Right cardiac atrium (tissue), 5 donors: ENCODE data around the gene PKDREJ. TPM values are rescaled to one million over a fixed set of nuclear protein-coding genes. Genes with fewer than 3 reads are reported as not detected.

Experiments used
- ATAC-seq, 2 donors: fragments of 200-7000 bp; cut with Tn5 transposase; one replicate each; pipeline versions ENCODE4 v1.8.0 to v1.9.1; 2020; ENCODE audit warnings: moderate library complexity in 2 of 2, mild to moderate bottlenecking in 1 of 2
- DNase-seq, 3 donors: peaks; one replicate each; pipeline ENCODE4 v3.0.0-alpha.2; 2020
- H3K27ac ChIP-seq: one replicate; pipeline ENCODE4 v1.5.1; 2013; ENCODE audit warnings: mild to moderate bottlenecking, low read length, control low read depth, moderate library complexity
- H3K27me3 ChIP-seq: one replicate; pipeline ENCODE4 v1.6.1; 2013; ENCODE audit not compliant: control insufficient read depth, insufficient read depth
- H3K4me1 ChIP-seq: one replicate; pipeline ENCODE4 v1.6.1; 2013; ENCODE audit warnings: low read length; ENCODE audit not compliant: control insufficient read depth, insufficient read depth
- H3K4me3 ChIP-seq: one replicate; pipeline ENCODE4 v1.5.1; 2013; ENCODE audit warnings: low read length, control low read depth
- H3K9me3 ChIP-seq: one replicate; pipeline ENCODE4 v1.6.1; 2013; ENCODE audit warnings: low read length; ENCODE audit not compliant: control insufficient read depth
- WGBS: extraction: QIAGEN DNeasy Blood & Tissue Kit; methylation state at CpG from one replicate; pipeline ENCODE4 v1.1.7; 2013; 5-methylcytosine and 5-hydroxymethylcytosine counted together
- intact Hi-C, 4 donors: fragments of 100-400 bp; cut with DNase I; formaldehyde crosslinking; loops; one replicate each; pipeline versions ENCODE4 v1.11.0 to v1.14.0; 2022 to 2023
- polyA plus RNA-seq: library from polyadenylated mRNA; stranded (reverse); fragments of 200-250 nt; gene quantifications from one replicate; pipeline ENCODE4 v1.2.3, GENCODE V29; 2013
- total RNA-seq, 4 donors: library from RNA; stranded (reverse); fragmentation: NEBNext Ultra II Directional; extraction: Animal tissue kit (Norgen Biotek cat#: 25700); gene quantifications; one replicate each; pipeline ENCODE4 v1.2.1, GENCODE V29; 2021
- donor health status: healthy with polysubstance abuse.
- donor health status: DM: no; HTN: yes; CAD: no.
- donor health status: DM: no; HTN: no; CAD: no.
- donor health status: DM: no; HTN: yes; CAD: no; lungs with severe emphysema.
- donor health status: DM: yes; HTN: yes; CAD: no.

The PKDREJ gene
- total and polyA plus RNA-seq, 5 donors: 0.06 to 0.25 (median 0.09) TPM

DNA sequence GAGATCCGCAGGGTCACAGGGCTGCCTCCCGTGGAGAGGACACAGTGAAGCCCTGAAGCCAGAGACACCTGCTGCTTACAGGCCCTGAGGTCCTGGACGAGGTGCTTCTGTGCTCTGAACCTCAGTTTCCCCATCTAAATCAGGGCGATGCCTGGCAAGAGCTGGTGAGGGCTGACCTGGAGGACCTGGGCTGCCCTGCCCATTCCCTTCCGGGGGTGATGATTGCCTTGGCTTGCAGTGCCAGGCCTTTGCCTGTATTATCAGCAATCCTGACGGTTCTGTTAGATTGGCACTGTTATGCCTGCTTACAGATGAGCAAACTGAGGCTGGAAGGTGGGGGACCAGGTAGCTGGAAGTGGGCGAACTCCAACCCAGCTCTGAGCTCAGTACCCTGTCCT is 25.7 kb upstream of the PKDREJ start:
- no peak overlapping the region for H3K4me3 ChIP-seq
- no peak for ATAC-seq
- intact Hi-C loops: no loop called here

DNA sequence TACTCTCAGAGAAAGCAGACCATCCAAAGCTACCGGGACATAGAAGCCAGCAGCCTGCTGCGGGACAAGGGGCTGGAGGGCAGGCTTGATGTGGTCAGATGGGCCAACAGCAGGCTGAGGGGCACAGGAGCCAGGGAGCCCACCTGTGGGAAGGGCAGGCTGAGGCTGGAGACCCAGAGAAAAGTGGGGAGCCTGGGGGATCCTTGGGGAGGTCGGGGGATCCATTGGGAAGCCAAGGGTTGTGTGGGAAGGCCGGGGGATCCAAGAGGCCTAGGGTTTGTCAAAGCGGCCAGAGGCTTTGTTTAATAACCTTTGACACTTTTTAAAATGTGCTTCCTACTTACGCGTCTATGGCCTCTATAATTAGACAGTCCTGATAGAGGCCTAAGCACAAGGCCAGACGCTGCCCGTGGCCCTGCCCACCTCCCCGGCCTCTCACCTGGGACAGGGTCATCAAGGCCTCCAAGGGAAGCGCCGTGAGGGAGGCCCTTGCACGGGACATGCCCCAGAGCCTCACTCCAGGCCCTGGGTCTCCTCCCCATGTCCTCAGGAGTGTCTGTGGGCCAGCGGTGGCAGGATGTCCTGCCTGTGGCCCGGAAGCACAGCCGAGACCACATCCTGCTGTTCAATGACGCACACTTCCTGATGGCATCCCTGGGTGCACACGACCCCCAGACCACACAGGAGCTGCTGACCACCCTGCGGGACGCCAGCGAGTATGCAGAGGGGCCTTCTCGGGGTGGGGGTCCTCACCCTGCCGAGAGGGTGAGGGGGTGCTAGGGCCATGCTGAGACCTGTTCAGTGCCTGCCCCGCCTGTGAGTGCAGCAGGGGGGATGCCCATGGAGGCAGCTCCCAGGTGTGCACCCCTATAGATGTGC is 25.0 kb upstream of the PKDREJ start:
- WGBS: 49% methylated on average over 24 of the region's 24 CpGs
- H3K4me3 ChIP-seq: no peak overlapping the region
- H3K27me3 ChIP-seq: no peaks in the 10 kb centered on the region
- H3K27ac ChIP-seq: peak overlapping the region; percentile 78
- peaks cover 3% of the 10 kb centered on the region for H3K4me1 ChIP-seq
- peak in 2 of 3 donors; percentile 74 to 79 for DNase-seq
- ATAC-seq: peak; percentile 9 to 45
- intact Hi-C loops: no loop called here
- no peaks in the 10 kb centered on the region for H3K9me3 ChIP-seq

More for the DNA sequence above, 25.7 kb upstream of the PKDREJ start:
- Histone ChIP-seq H3K9me3 (no peaks in the 10 kb centered on the region), H3K4me1 (peaks cover 3% of the 10 kb centered on the region), H3K27me3 (no peaks in the 10 kb centered on the region), H3K27ac (peak overlapping the region; percentile 78)
- DNase-seq: no peak
- WGBS: 81% methylated on average over 7 of the region's 7 CpGs

DNA sequence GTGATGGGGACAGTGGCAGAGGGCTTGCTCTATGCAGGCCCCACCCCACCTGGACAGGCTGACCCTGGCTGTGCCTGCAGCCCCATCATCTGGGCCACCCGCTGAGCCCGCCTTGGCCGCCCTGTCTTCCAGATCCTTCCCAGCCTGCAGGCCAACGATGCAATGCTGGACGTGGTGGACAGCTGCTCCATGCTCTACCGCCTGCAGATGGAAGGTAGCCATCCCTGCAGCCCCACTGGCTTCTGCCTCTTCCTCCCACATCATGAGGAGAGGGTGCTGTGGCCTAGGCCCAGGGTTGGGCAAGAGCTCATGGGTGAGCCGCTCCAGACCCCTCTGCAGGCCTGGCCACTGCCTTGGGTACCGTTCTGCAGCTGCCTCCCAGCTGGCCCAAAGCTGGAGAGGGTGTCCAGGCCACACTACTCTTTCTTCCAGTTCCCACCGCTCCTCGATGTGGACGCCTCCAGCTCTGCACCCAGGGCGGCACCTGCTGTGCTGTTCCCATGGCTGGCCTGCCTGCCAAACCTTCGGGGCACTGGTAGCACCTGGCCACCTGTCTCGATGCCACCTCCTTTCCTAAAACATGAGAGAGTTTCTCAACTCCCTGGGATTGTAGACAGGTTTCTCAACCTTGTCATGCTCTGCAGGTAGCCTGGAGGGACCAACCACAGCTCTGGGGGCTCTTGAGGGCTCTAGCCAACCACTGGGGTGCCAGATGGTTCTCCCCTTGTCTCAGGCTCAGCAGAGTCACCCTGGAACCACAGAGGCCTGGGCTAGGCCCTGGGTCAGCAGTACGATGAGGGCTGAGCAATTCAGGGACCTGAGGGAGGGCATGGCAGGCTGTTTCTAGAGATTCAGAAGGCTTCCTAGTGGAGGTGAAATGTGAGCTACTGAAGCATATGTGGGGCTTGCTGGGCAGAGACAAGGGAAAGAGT is 24.1 kb upstream of the PKDREJ start:
- Histone ChIP-seq H3K4me3 (no peak overlapping the region), H3K27ac (peak overlapping the region; percentile 78), H3K27me3 (no peaks in the 10 kb centered on the region), H3K9me3 (no peaks in the 10 kb centered on the region), H3K4me1 (peaks cover 3% of the 10 kb centered on the region)
- WGBS: 89% methylated on average over 15 of the region's 15 CpGs
- DNase-seq: peak in 1 of 3 donors; percentile 48
- intact Hi-C loops: no loop called here
- no peak for ATAC-seq

DNA sequence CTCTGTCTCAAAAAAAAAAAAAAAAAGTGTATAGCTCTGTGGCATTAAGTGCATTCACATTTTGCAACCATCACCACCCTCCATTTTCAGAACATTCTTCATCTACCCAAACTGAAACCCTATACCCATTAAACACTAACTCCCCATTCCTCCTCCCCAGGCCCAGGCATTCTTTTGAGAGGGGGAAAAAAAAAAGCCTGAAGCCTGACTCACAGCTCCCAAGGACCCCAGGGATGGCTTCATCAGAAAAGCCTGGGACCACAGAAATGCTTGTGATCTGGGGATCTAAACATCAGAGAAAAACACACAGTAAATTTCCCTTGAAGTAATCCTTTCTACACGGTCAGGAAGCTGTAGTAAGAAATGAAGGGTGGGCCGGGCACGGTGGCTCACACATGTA is 22.9 kb upstream of the PKDREJ start:
- Histone ChIP-seq H3K27me3 (no peaks in the 10 kb centered on the region), H3K9me3 (no peaks in the 10 kb centered on the region), H3K27ac (no peak overlapping the region), H3K4me1 (peaks cover 3% of the 10 kb centered on the region), H3K4me3 (no peak overlapping the region)
- intact Hi-C loops: no loop called here
- WGBS: 96% methylated on average over 3 of the region's 3 CpGs
- no peak for DNase-seq
- ATAC-seq: no peak

DNA sequence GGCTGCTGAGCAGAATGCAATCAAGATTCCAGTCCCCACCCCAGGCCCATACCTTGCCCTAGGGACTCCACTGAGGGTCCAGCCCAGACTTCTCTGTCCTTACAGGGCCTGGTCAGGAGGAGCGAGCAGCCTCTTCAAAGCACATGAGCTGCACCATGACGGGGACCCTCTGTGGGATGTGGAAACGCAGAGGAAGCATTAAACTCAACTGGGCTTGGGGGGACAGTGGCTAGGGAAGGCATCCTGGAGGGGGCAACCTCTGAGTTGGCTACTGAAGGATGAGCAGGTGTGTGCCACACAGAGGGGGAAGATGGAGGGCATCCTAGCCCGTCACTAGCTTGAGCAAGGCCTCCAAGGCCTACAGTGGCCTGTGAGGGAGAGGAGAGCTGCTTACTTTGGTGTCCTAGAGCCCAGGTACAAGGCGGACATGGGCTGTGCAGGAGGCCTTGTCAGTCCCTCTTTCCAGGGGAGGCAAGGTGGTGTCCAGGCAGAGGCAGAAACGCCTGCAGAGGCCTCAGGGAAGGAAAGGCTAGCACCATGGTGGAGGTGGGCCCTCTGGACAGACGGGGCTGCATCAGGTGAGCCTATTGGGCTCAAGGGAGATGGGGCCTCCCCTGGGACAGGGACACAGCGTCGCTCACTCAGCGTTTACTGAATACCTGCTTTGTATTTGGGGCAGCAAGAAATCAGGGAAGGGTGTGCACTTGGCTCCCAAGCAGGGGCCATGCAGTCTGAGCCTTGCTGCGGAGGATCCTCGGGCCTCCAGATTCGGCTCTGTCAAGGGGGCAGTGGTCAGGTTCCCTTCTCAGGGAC is 18.9 kb upstream of the PKDREJ start:
- Histone ChIP-seq H3K27me3 (no peaks in the 10 kb centered on the region), H3K27ac (no peak overlapping the region), H3K4me1 (no peaks in the 10 kb centered on the region), H3K9me3 (no peaks in the 10 kb centered on the region), H3K4me3 (no peak overlapping the region)
- intact Hi-C loops: no loop called here
- WGBS: 97% methylated on average over 13 of the region's 13 CpGs
- DNase-seq (peak in 1 of 3 donors; percentile 22), ATAC-seq (no peak)

DNA sequence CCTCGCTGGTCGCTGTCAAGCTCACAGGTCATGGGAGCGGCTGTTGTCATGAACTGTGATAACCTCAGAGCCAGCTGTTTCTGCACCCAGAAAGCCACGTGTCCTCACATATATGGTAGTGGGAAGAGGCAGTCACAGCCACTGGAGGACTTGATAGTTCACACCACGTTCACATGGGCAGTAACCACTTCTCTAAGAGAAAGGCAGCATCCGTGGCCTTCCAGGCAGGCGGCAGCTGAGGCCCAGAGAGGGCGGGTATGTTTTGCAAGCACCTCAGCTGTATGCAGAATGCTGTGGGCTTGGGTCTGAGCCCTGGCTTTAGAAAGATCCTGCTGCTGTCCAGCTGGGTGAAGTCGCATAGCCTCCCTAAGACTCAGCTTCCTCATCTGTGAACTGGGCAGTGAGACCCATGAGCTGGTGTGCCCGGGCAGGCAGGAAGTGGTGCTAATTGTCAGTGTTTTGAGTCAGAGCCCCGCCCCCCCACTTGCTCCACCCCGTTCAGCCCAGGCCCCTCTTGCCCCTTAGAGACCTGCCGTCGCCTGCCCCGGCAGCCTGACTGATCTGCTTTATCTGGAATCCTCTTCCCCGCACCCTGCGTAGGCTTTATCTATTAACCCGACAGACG is 18.0 kb upstream of the PKDREJ start:
- 65% methylated on average over 19 of the region's 19 CpGs for WGBS
- H3K27ac ChIP-seq: no peak overlapping the region
- DNase-seq: peak in 1 of 3 donors; percentile 54

DNA sequence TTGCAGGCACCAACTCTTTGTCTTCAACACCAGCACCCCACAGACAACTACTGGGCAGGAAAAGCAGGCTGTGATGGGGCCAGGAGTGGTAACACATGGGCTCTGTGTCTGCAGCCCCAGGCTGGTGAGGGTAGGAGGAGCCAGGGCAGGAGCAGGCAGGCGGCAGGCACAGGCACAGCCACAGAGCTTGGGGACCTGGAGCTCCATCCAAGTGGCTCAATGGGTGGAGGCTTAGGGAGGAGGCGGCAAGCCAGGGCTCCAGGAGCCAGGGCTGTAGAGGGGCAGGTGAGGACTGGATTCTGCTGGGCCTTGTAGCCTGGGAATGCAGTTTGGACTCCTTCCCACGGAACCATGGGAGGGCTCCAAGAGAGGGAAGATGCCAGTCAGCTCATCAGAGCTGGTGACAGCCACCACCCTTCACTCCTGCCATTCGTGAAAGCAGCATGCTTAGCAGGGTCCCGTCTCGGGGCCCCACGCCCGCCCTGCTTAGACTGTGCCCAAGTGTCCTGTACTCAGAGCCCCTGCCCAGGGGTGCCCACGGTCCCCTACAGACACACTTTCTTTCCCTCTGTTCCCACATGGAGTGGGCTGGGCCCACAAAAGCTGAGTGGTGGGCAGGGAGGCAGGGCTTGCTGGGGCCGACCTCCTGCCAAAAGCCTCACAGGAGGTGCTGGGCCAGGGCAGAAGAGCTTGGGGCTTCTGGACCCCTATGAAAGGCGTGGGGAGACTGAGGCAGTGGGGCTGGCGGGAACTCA is 17.1 kb upstream of the PKDREJ start:
- Histone ChIP-seq H3K27me3 (no peaks in the 10 kb centered on the region), H3K27ac (peak overlapping the region; percentile 24), H3K4me1 (no peaks in the 10 kb centered on the region), H3K4me3 (no peak overlapping the region), H3K9me3 (no peaks in the 10 kb centered on the region)
- intact Hi-C loops: no loop called here
- DNase-seq (no peak), ATAC-seq (peak; percentile 31 to 44)
- WGBS: 85% methylated on average over 12 of the region's 12 CpGs

More for the DNA sequence above, 18.0 kb upstream of the PKDREJ start:
- H3K9me3 ChIP-seq: no peaks in the 10 kb centered on the region
- intact Hi-C loops: no loop called here
- H3K27me3 ChIP-seq: no peaks in the 10 kb centered on the region
- no peaks in the 10 kb centered on the region for H3K4me1 ChIP-seq
- H3K4me3 ChIP-seq: no peak overlapping the region
- peak; percentile 32 to 39 for ATAC-seq

DNA sequence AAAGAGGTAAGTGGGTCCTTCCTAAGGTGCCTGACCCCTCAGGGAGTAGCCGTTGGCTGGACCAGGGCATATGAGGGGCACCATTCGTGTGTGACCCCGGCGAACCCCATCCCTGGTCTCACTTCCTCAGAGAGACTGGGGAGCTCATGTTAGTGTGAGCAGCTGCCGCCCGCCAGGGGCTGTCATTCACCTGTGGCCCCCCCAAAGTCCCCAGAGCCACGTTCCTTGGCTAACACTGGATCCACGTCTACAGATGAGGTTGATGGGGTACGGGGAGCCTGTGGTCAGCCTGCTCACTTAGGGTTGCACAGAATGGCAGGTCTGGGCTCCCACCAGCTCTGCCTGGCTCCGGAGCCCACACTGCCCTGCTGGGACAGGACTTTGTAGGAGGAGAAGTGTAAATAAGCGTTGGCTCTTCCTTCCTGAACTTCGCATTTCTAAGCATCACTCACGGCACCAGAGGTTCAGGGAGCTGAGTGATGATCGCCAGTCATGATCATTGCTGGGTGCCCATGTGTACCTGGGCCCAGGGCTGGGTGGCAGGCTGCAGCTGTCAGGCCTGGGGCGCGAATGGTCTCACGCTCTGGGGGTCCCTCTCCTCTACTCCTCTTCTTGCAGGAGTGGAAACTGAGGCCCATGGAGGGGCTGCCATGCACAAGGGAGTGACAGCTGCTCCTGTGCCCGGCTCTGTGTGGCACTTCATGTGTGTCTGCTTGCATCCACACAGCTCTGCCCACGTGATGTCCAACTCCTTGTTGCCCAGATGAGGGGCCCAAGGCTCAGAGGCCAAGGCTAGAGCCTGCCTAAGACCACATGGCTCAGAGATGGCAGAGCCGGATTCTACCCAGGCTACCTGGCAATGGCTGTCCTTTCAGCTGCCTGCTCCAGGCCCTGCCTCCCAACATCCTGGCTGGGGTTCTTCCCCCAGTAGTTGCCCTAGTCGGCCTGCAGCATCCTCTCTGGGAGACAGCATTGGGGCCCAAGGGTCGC is 15.8 kb upstream of the PKDREJ start:
- no peak for DNase-seq
- H3K27ac ChIP-seq: no peak overlapping the region
- no peaks in the 10 kb centered on the region for H3K27me3 ChIP-seq
- H3K4me1 ChIP-seq: no peaks in the 10 kb centered on the region
- H3K9me3 ChIP-seq: no peaks in the 10 kb centered on the region
- intact Hi-C loops: no loop called here
- WGBS: 91% methylated on average over 22 of the region's 22 CpGs
- no peak for ATAC-seq
- H3K4me3 ChIP-seq: no peak overlapping the region

DNA sequence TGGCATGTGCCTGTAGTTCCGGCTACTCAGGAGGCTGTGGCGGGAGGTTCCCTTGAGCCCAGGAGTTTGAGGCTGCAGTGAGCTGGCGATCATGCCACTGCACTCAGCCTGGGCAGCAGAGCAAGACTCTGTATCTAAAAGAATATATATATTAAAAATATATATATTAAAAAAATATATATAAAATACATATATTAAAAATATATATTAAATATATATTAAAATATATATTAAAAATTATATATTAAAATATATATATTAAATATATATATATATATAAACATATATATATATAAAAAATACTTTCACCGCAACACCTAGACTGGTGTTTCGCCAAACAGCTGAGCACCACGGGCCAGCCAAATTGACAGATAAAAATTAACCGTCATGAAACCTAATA is 13.4 kb upstream of the PKDREJ start:
- H3K4me3 ChIP-seq: no peak overlapping the region
- H3K27me3 ChIP-seq: no peaks in the 10 kb centered on the region
- DNase-seq (no peak), ATAC-seq (no peak)
- 88% methylated on average over 7 of the region's 7 CpGs for WGBS
- no peaks in the 10 kb centered on the region for H3K4me1 ChIP-seq
- no peaks in the 10 kb centered on the region for H3K9me3 ChIP-seq
- H3K27ac ChIP-seq: no peak overlapping the region
- intact Hi-C loops: no loop called here
